Prostate gland (tissue), 2 donors: Measurements from ENCODE around the gene GPRC5A. TPM values are rescaled to one million over a fixed set of nuclear protein-coding genes. Genes with fewer than 3 reads are reported as not detected.

ENCODE experiments used
- DNase-seq: peaks from one replicate; pipeline ENCODE4 v3.0.0-alpha.2; 2019; ENCODE audit warnings: low spot score
- H3K27ac ChIP-seq, 2 donors: fragments of 200-600 bp; sonication (generic); 2 replicates each; pipeline ENCODE4 v1.5.1; 2017 to 2019
- H3K27me3 ChIP-seq: fragments of 200-600 bp; sonication (generic); replicated peaks from 2 replicates; pipeline ENCODE4 v1.5.1; 2019; ENCODE audit not compliant: insufficient read depth
- H3K36me3 ChIP-seq, 2 donors: fragments of 200-600 bp; sonication (generic); 1 replicate in 1 of 2; 2 replicates in 1 of 2; pipeline versions ENCODE4 v1.5.1 to v1.8.1; 2017 to 2019
- H3K4me1 ChIP-seq: fragments of 200-600 bp; sonication (generic); replicated peaks from 2 replicates; pipeline ENCODE4 v1.5.1; 2019
- H3K4me3 ChIP-seq, 2 donors: fragments of 200-600 bp; sonication (generic); 2 replicates each; pipeline ENCODE4 v1.5.1; 2017 to 2019
- H3K9me3 ChIP-seq: fragments of 200-600 bp; sonication (generic); 2 replicates; pipeline ENCODE4 v1.5.1; 2017
- CTCF ChIP-seq, 4 experiments: fragments of 200-600 bp in 2 of 4; fragments of 450-650 bp in 2 of 4; sonication (generic) in 2 of 4; IDR thresholded peaks; 1 replicate in 3 of 4; 2 replicates in 1 of 4; pipeline ENCODE4 v1.5.1; 2016 to 2019; ENCODE audit warnings: antibody characterized with exemption in 4 of 4, mild to moderate bottlenecking in 2 of 4, moderate library complexity in 2 of 4
- POLR2A ChIP-seq: fragments of 450-650 bp; IDR thresholded peaks from one replicate; pipeline ENCODE4 v1.6.1; 2016; ENCODE audit warnings: antibody characterized with exemption, mild to moderate bottlenecking
- POLR2AphosphoS5 ChIP-seq: sonication (generic); formaldehyde crosslinking; IDR thresholded peaks from one replicate; pipeline ENCODE4 v1.6.1; 2017; ENCODE audit warnings: antibody characterized with exemption
- WGBS: methylation state at CpG from one replicate; pipeline ENCODE4 v1.1.5; 2018; 5-methylcytosine and 5-hydroxymethylcytosine counted together
- intact Hi-C: fragments of 100-400 bp; cut with DNase I; formaldehyde crosslinking; loops from one replicate; pipeline ENCODE4 v1.14.2; 2022
- total RNA-seq, 2 donors: library from RNA; depleted of rRNA; stranded (reverse); fragments of >200 nt; gene quantifications; one replicate each; pipeline ENCODE4 v1.1.0, GENCODE V29; 2016

GPRC5A gene
- total RNA-seq, 2 donors from 2014 or later, result 5.4 to 22.2 TPM

GRCh38 chr12:12899530-12900380 is 8.4 kb downstream of the GPRC5A start:
- no peaks in the 10 kb centered on the region for H3K9me3 ChIP-seq
- no peak overlapping the region for H3K4me3 ChIP-seq
- H3K27ac ChIP-seq, result no peak overlapping the region
- peaks cover 2% of the 10 kb centered on the region for H3K4me1 ChIP-seq
- TF ChIP-seq CTCF (IDR thresholded peaks at IDR 0.05) (no peak), POLR2AphosphoS5 (no peak), POLR2A (no peak)
- H3K36me3 ChIP-seq, result no peaks in the 10 kb centered on the region
- intact Hi-C loops, result no loop called here
- 81% methylated on average over 10 of the region's 10 CpGs for WGBS
- DNase-seq, result no peak
- H3K27me3 ChIP-seq, result no peaks in the 10 kb centered on the region

DNA sequence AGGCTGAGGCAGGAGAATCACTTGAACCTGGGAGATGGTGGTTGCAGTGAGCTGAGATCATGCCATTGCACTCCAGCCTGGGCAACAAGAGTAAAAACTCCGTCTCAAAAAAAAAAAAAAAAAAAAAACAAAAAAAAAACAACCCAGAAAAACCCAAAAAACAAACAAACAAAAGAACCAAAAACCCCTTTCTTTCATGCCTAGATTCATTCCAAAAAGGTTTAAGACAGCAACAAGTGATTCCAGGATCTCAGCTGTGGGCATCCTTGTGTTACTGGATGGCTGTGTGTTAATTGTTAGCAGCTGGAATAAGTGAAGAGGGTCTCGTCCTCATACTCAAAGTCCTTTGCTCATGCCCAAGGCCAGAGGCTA is 9.4 kb downstream of the GPRC5A start:
- intact Hi-C loops, result no loop called here
- Histone ChIP-seq H3K36me3 (no peaks in the 10 kb centered on the region), H3K4me1 (peaks cover 2% of the 10 kb centered on the region), H3K27ac (no peak overlapping the region), H3K27me3 (no peaks in the 10 kb centered on the region), H3K9me3 (no peaks in the 10 kb centered on the region), H3K4me3 (no peak overlapping the region)
- DNase-seq, result no peak
- 93% methylated on average over 2 of the region's 2 CpGs for WGBS
- no peak for TF ChIP-seq POLR2A
- TF ChIP-seq CTCF (IDR thresholded peaks at IDR 0.05), result no peak
- no peak for TF ChIP-seq POLR2AphosphoS5

DNA sequence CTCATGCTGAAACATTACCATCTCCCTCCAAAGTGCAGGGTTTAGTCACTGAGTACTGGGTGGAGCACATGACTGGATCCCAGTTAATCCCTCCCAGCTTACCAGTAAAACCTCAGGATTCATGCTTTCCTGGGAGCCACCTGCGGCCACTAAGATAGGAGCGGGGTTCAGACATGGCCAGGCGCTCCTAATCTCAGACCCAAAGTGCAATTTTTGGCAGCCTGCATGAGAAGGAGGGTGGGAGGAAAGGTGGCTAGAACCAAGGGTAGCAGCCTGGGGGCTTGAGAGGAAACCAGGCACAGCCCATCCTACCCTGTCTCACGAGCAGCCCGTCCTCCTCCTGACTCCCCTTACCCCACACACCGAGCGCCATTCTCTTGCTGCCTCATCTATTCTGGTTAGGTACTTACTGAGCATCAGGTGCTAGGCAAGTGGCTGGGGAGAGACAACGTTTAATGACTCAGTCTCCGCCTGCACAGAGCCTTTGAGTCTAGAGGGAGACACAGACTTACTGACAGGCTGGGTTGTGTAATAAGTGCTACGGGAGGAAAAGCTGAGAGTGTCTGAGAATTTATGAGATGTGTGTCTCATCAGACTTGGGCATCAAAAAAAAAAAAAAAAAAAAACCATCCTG is 9.9 kb downstream of the GPRC5A start:
- H3K27me3 ChIP-seq, result no peaks in the 10 kb centered on the region
- no peak overlapping the region for H3K4me3 ChIP-seq
- H3K4me1 ChIP-seq, result peaks cover 2% of the 10 kb centered on the region
- 61% methylated on average over 10 of the region's 10 CpGs for WGBS
- TF ChIP-seq POLR2A, result no peak
- no peak for TF ChIP-seq CTCF (IDR thresholded peaks at IDR 0.05)
- TF ChIP-seq POLR2AphosphoS5, result no peak
- intact Hi-C loops, result no loop called here
- no peaks in the 10 kb centered on the region for H3K9me3 ChIP-seq
- no peak for DNase-seq
- peak overlapping the region in 1 of 2 donors; percentile 44 for H3K27ac ChIP-seq
- H3K36me3 ChIP-seq, result no peaks in the 10 kb centered on the region

DNA sequence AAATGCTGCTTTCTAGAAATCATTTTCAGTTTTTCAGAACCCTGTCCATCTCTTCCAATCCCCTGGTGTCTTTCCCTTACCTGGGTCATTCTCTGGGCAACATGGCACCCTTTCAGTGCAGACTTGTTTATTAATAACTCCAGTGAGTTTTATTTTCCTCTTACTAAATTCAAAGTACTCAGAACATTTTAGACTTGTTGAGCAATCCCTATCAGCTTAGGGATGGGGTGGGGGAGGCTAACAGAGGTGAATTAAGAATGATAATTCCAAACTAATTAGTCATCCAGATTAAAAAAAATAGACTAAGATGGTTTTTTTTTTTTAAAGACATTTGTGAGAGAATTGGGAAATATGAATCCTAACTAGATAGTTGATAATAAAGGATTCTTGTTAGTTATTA is 10.7 kb downstream of the GPRC5A start:
- peak overlapping the region; percentile 9 to 34 for H3K27ac ChIP-seq
- no peak overlapping the region for H3K4me3 ChIP-seq
- intact Hi-C loops, result no loop called here
- no peak for DNase-seq
- H3K27me3 ChIP-seq, result no peaks in the 10 kb centered on the region
- peaks cover 2% of the 10 kb centered on the region for H3K4me1 ChIP-seq
- H3K36me3 ChIP-seq, result no peaks in the 10 kb centered on the region
- no peak for TF ChIP-seq CTCF (IDR thresholded peaks at IDR 0.05)
- TF ChIP-seq POLR2AphosphoS5, result no peak
- no peak for TF ChIP-seq POLR2A
- no peaks in the 10 kb centered on the region for H3K9me3 ChIP-seq
